GM19035 (cell line): ENCODE results near the gene MAMDC4.
"Not testable (repeated sequence)": the region's sequence is repeated elsewhere in the genome, so short reads cannot be mapped to it uniquely, and the experiment has no call there.

ENCODE experiments used
- ATAC-seq: cut with Tn5 transposase; IDR thresholded peaks from one replicate; pipeline ENCODE4 v1.9.1; 2021; ENCODE audit not compliant: unreplicated experiment

Gene MAMDC4

GRCh38 chr9:136838314-136839228 lies 13.6 kb upstream of the MAMDC4 start:
- ATAC-seq: no peak

- ATAC-seq: no peak
Observed at GRCh38 chr9:136839229-136840139, 12.7 kb upstream of the MAMDC4 start.

- no peak for ATAC-seq
Observed at GRCh38 chr9:136840140-136840876, 11.8 kb upstream of the MAMDC4 start.

- no peak for ATAC-seq
Observed at GRCh38 chr9:136840877-136841645, 11.1 kb upstream of the MAMDC4 start.

- not testable (repeated sequence) for ATAC-seq
Observed at GRCh38 chr9:136841646-136842379, 10.3 kb upstream of the MAMDC4 start.

- peak; percentile 76 for ATAC-seq
Observed at GRCh38 chr9:136842380-136842948, 9.7 kb upstream of the MAMDC4 start, which contains the start of gene AJM1. TSS of gene AJM1 (plus strand) at chr9:136842478. CDS start at chr9:136844415, 1,937 bp downstream.

GRCh38 chr9:136843159-136843800 lies 8.9 kb upstream of the MAMDC4 start:
- not testable (repeated sequence) for ATAC-seq

- ATAC-seq: not testable (repeated sequence)
Observed at GRCh38 chr9:136843801-136844740, 8.1 kb upstream of the MAMDC4 start.

GRCh38 chr9:136844761-136845464 lies 7.2 kb upstream of the MAMDC4 start:
- no peak for ATAC-seq

- ATAC-seq: no peak
Observed at GRCh38 chr9:136845465-136846260, 6.5 kb upstream of the MAMDC4 start.

GRCh38 chr9:136846376-136847087 lies 5.6 kb upstream of the MAMDC4 start:
- ATAC-seq: no peak

- ATAC-seq: no peak
Observed at GRCh38 chr9:136847088-136847825, 4.9 kb upstream of the MAMDC4 start.

GRCh38 chr9:136847826-136848392 lies 4.2 kb upstream of the MAMDC4 start:
- ATAC-seq: peak; percentile 25

- no peak for ATAC-seq
Observed at GRCh38 chr9:136848393-136849037, 3.6 kb upstream of the MAMDC4 start.
